Hematopoietic multipotent progenitor cell treated with erythropoietin and hydrocortisone succinate and interleukin-3 and kit ligand, for 4 days (in vitro differentiated cells): ENCODE data around the gene PLXND1.

Experiments
- DNase-seq: peaks from one replicate; pipeline ENCODE4 v3.0.0-alpha.2; 2015

PLXND1 gene

DNA sequence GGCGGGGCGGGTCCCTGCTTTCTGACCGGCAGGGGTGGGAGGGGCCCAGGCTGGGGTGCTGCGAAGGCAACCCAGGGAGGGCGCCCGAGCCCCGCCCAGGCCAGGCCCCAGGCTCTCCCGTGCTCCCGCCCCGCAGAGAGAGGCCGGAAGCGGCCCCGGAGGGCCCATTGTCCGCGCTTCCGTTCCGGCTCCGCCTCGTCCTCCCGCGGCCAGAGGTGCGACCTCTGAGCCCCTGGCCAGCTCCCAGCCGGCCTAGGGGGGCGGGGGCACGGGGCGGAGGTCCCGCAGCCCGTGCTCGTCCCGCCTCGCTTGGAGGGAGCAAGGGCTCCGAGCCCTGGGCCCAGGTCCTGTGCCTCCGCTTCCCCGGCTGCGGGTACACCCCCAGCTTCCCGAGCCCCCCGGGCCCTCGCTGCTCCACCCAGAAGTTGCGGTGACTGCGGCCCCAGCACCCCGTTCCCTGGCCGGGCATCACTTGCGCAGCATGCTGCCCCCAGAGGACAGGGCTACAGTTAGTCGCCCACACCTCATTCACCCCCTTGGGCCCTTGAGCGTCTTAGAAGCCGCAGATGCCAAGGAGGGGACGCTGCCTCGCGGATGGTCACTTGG is 20.4 kb upstream of the PLXND1 start:
- DNase-seq: peak; percentile 96

DNA sequence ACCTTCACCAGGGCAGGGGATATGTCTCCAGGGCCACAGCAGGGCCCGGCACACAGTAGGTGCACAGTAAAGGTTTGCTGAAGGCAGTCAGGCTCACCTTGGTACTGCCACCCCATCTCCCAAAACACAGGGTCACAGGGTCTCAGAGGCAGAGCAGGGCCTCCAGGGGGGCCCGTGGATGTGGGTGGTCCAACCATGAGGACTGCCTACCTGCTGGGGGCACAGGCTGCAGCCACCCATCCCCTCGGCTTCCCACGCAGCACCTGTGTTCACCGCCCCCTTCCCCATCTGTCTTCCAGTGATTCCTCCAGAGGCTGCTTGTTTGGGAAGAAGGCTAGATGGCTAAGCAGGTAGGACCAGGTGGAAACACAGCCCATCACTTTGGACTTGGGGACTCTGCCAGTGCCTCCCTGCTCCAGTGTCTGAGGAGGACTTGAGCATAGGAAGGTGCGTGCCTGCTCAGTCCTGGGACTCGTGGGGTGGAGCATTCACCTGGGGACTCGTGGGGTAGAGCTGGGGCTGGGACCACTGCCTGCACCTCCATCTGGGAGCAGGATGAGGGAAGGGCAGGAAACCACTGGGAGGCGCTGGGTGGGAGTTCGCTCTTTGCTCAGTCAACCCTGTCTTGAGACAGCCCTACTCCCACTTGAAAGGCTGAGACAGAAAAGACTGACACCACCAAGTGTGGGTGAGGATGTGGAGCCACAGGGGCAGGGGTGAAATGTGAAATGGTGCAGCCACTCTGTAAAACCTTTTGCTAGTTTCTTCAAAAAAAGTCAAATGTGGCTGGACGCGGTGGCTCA is 18.8 kb upstream of the PLXND1 start:
- DNase-seq: no peak

DNA sequence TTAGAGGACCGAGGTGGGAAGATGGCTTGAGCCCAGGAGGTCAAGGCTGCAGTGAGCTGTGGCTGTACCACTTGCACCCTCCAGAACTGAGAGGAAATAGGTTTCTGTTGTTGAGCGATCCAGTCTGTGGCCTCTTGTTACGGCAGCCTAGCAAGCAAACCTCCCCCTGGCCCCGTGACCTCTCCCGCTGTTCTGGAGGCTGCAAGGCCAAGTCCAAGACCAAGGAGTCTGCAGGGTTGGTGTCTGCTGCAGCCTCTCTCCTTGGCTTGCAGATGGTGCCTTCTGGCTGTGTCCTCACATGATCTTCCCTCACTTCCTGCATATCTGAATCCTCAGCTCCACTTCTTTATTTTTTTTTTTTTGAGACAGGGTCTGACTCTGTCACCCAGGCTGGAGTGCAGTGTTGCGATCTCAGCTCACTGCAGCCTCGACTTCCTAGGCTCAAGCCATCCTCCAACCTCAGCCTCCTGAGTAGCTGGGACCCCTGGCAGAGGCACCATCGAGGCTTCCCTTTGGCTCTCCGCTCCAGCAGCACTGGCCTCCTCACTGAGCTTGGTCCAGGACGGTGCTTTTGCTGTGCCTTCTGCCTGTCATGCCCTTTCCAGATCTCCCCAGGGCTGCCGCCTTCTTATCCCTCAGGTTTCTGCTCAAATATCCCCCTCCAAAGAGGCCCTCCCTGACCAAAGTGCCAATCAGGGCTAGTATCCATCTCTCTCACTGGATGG is 18.0 kb upstream of the PLXND1 start:
- no peak for DNase-seq

DNA sequence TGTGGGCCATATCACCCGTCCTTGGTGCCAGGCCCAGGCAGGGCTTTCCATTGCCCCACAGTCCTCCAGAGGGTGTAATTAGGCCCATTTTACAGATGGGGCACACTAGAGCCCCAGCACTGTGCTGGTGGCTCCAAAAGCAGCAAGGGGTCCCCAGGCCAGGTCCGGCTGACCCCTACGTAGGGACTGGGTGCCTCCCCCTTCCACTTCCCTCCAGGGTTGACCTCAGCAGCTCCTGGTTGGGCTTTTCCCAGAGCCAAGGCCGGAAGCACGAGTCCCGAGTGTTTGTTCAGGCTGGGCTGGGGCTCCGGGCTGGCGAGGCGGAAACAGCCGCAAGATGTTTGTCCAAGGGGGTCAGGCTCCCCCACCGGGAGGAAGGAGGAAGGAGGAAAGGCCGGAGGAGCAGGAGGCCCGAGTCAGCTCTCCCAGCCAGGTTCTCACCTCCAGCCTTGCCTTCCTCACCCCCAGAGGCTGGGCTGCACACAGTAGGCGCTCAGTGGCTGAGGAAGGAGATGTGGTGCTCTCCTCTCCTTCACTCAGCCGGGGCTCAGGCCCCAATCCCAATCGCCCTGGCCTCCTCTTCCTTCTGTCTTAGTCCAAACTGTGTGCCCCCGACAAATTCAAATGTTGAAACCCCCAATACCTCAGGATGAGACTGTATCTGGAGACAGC is 17.1 kb upstream of the PLXND1 start:
- DNase-seq: no peak

DNA sequence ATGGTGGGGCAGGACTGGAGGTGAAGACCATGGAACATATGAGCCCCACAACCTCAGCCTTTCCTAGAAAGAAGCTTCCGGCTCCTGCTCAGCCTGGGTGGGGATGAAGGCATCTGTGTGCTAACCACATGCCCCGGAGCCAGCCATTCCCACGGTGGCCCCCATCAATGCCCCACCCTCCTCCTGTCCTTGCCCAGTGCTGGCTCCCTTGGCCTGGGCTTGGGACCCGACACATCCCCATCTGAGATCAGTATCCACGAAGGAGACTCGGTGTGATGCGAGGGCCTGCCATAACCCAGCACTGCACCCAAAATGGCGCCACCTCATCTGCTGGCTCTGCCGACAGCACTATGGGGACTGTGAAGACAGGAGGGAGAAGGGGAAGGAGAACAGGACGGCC is 16.5 kb upstream of the PLXND1 start:
- no peak for DNase-seq

DNA sequence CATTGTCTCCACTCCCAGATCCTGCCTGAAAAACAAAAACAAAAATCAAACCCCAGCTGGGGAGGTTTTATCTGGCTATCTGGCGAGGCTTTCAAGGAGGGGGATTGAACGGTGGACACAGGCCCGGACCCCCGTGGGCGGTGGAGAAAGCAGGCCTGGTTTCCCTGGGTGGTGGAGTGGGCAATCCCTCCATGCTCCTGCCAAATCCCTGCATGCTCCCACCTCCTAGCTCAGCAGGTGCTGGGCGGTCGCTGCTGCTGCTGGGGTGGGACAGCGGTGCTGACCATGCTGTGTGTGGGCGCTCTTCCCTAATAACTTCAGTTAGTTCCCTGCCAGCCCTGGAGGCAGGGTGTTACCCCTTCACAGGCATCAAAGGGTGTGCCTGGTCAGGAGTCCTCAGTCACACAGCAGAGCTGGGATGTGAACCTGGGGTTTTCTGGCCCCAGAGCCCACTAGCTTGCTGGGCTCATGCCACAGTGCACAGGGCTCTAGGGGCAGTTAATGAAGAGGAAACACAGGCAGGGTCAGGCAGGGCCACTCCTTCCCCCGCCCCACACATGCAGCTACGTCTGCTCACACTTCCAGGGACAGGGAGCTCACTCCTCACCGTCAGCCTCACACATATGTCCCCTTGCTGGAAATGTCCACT is 15.9 kb upstream of the PLXND1 start:
- DNase-seq: no peak

DNA sequence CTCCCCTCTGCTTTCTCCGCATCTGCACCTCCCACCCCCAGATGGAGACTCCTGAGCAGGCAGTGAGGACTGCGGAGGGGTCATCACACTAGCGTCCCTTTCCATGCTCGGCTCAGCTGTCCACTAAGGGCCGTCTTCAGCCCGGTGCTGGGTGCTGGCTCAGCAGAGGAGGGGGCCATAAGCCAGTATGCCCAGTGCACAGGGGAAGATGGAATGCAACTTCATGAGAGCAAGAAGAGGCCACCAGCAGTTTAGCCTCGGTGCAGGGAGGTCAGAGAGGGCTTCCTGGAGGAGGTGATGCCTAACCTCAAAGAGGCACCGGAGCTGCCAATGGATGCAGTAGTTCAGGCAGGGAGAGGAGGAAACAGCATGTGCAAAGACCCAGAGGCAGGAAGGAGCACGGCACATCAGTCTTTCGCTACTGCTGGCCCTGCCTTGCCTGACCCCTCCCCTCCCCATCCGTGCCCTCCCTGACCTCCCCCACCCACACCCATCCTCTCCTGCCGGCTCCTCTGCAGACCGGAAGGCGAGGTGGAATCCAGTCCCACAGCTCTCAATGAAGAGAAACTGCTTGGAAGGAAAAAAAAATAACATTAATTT is 15.2 kb upstream of the PLXND1 start:
- no peak for DNase-seq

DNA sequence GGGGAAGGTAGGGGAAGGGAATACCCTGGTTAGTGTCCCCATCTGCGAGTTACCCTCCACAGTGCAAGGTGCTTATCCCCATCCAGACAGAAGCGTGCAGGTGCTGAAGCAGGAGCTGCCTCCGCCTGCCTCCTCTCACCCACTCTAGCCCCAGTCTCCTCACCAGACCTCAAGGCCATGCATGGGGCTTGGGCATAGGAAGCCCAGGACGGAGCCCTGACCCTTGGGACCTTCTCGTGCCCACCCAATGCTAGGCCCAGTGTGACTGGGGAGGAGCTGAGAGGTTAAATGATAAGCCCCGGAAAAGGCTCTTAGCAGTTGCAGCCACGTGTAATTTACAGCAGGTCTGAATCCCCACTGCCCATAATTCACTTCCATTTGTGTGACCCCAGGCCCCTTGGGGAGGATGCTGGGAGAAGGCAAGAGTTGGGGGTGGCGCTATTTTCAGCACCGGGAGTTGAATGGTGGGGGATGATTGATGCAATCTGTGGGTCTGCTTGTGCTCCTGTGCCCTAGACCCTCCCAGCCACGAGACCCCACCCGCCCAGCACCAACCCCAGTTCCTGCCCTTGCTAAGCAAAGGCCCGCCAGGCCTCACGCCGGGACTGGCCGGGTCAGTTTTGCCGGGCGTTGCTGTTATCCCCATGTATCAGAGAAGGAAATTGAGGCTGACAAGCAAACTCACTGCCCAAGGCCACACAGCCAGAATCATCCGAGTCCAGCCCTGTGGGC is 14.5 kb upstream of the PLXND1 start:
- DNase-seq: no peak

DNA sequence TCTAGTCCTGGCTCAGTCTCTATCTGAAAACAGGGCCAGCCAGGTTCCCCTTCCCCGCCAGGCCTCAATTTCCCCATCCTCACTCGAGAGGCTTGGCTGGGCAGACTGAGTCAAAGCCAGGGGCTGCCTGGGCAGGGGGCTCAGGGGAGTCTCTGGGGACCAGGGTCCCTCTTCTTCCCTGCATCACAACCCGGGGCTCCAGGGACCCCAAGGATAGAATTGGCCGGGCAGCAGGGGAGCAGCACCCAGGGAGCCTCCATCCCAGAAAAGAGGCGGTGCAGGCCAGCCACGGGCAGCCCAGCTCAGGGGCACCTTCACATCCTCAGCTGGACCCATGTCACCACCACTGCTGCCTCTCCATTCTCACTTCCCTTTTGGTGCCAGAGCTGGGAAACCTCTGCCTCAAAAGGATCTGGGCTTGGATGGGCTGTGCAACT is 13.3 kb upstream of the PLXND1 start:
- no peak for DNase-seq

DNA sequence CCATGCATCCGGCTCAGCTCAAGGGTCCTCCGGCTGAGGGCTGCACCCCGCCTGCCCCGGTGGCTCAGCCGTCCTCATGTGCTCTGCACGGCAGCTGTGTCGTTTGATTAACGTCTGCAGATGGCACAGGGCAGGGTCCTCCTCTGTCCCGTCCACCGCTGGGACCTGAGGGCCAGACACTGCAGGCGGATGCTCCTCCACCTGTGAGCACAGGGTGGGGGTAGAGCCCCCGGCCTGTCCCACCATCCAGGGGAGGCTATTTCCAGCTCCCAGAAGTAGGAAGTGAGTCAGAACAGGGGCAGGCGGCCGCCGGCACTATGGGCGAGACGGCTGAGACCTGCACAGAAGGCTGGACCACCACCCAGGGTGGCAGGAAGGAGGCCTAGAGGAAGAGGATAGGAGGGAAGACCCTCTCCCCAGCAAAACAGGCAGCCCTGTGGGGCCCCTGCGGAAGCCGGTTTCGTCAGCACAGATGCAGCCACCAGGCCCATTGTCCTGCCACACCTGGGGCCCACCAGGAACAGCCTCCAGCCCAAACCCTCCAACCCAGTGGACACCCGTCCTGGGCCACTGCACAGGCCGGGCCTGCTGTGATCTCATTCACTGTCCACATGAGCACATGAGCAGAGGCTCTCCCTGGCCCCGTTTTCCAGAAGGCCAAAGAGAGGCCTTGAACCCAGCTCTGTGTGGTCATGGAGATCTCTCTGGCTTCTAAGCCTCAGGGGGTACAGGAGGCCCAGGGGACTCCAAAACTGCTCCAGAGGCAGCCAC is 12.6 kb upstream of the PLXND1 start:
- DNase-seq: no peak

DNA sequence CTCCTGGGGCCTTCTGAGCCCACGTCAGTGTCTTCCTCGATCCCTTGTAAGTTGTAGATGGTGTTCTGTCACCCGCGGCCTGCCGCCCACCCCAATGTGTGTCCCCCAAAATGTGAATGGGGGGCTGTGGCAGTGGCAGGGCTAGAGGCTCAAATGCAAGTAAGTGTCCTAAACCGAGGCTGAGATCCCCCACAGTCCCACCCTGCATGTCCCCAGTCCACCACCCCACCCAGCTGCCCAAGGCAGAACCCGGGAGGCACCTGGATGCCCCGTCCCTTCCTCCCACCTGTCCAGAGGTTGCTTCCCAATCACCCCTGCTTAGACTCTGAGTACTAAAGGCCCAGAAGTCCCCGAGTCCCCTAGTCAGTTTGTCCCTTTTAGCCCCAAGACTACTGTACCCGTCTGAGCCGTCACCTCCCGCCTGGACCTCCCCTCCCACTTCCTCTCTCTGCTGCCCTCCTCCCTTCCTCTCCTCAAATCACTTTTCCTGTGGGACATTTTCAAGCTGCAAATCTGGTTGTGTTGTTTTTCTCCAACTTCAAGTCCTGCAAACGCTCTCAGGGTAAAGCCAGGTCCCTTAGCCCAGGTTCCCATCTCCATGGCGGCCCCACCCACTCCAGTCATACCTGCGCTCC is 11.8 kb upstream of the PLXND1 start:
- no peak for DNase-seq

DNA sequence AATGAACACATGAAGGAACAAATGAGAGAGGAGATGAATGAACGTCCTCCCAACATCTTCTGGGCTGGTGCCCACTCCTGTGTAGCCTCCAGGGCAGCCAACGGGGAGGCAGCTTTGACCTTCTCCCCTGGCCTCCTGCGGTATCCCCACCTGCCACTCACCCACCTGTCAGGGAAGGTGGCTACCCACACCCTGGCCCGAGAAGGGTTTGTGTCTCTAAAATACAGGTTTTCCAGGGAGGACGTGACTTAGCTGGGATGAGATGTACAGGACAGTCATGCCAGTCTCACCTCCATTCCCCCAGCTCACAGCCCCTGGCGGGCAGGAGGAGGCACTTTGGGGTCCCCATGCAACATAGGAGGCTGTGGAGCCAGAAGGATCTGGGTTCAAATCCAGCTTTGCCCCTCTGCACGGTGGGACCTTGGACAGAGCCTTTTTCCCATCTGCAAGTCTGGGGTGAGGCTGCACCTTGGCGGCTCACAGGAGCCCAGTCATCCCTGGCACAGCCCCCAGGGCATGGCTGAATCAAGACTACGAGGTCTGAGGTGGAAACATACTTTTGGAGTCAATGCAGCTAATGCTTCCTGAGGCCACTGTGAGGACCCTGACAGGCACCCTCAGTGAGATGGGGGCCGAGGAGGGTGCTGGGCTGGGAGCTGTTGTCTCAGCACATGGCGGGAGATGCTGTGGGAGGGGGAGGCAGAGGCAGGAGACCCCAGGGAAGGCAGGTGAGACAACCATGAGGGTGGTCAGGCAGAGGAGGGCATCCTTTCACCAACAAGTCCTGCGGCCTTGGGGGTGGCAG is 11.1 kb upstream of the PLXND1 start:
- no peak for DNase-seq

DNA sequence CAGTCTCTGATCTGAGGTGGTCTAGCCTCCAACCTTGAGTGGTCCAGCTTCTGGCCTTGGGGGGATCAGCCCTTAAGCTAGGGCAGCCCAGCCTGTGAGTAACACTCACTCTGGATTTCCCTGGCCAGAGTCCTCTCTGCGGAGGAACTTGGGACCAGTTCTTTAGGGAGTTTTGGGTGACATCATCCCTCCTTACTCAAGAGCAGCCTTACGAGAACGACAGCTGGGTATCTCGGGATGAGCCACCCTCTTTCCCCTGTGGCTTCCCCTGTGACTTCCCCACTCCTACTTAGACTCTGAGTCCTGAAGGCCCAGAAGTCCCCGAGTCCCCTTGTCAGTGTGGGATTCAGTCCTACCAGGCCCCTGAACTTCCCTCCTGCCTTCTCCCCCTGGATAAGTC is 10.2 kb upstream of the PLXND1 start:
- DNase-seq: no peak

DNA sequence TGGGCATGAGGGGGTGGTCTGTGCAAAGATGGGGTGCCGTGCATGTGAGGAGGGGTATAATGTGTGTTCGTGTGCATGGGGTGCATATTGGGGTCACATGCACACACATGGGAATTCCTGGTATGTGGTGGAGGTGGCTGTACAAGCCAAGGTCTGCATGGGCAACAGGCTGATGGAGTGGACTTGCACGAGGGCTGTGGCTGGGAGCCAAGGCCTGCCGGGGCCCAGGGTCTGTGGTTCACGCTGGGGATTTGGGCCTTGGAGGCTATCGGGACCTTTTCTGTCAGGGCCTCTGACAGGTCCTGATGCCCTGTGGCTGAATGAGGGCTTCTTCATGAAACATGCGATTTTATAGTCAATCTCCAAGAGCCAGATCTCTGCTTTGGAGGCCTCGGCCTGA is 9.8 kb upstream of the PLXND1 start:
- no peak for DNase-seq

DNA sequence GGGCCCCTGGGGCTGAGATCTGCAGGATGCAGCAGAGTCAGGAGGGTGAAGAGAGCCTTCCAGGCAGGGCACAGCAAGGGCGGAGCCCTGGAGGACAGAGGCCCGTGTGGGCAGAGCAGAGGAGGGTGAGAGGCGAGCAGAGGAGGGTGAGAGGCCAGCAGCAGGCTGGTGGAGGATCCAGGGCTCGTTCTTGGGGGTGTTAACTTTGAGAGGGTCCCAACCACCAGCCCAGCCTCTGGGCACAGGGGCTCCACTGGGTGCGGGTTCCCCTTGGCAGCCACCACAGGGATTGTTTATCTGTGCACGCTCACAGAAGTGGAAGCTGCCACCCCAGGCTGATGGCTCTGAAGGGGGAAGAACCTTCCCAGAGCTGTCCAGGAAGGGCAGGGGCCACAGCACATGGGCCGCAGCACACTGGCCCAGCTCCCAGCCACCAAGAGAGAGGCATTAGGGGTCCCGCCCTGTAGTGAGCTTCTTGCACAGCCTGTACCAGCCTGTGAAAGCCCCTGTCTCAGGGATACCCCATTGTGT is 9.3 kb upstream of the PLXND1 start:
- peak; percentile 57 for DNase-seq

DNA sequence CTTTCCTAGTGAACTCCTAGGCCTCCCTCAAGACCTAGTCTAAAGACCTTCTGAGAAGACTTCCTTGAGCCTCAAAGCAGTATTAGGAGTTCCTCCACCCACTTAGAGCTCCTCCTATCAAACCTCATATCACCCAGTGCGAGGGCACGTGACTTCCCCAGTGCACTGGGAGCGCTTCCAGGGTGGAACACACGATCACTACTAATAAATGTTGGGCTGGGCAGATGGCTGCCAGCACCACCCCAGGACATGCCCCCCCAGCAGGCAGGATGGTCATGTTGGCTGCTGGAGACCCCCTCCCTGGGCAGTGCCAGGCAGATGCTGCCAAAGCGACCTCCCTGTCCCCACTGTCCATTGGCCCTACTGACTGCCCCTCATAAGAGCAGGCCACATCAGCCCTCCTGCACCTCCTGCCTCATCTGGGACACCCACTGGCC is 8.5 kb upstream of the PLXND1 start:
- peak; percentile 94 for DNase-seq

DNA sequence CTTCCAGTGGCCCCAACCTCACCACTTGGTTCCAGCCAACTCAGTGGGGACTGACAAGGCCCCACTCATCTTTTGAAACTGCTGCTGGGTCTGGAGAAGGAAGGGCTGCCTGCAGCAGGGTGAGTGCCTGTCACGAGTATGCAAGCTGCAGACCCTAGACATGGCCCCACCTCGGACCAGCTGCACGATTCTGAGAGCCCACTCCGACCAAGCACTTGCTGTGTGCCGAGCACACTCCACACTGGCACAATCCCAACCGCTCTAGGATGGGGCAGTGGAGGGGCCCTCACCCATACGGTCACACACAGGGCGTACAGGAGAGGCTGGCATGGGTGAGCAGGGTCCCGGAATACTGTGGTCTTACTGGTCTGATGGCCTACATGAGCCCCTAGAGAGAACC is 8.0 kb upstream of the PLXND1 start:
- DNase-seq: no peak

DNA sequence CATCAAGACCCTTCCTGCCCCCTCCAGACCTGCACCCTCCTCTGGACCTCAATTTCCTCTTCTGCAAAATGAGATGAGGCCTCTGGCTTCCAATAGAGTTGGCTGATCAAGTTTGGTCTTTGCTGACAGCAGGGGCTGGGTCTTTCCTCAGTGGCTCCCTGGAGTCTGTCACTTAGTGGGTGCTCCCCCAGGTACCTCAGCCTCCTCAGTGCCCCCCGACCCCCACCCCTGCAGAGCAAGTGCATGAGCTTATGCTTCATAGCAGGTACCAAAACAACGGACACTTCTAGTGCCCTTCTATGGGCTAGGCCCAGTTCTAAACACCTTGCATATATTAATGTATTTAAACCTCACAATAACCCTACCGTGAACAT is 6.9 kb upstream of the PLXND1 start:
- DNase-seq: peak; percentile 48
